HUES6 (cell line): Measurements from ENCODE around the gene DHX35.

ENCODE experiments used
- H3K27ac ChIP-seq: 2 replicates; pipeline ENCODE4 v1.7.0; 2013; ENCODE audit warnings: low read depth, mild to moderate bottlenecking, low read length, inconsistent platforms
- H3K27me3 ChIP-seq: 2 replicates; pipeline ENCODE4 v1.6.1; 2013; ENCODE audit warnings: low read length; ENCODE audit not compliant: control insufficient read depth, insufficient read depth
- H3K36me3 ChIP-seq: 2 replicates; pipeline ENCODE4 v1.6.1; 2013; ENCODE audit warnings: low read length; ENCODE audit not compliant: control insufficient read depth, insufficient read depth
- H3K4me1 ChIP-seq: 2 replicates; pipeline ENCODE4 v1.6.1; 2013; ENCODE audit warnings: low read length; ENCODE audit not compliant: control insufficient read depth, insufficient read depth
- H3K4me3 ChIP-seq: 2 replicates; pipeline ENCODE4 v1.5.1; 2013; ENCODE audit warnings: low read depth, low read length
- H3K9ac ChIP-seq: one replicate; pipeline ENCODE4 v1.6.1; 2013; ENCODE audit warnings: mild to moderate bottlenecking, low read length
- H3K9me3 ChIP-seq: 2 replicates; pipeline ENCODE4 v1.6.1; 2013; ENCODE audit warnings: low read depth, low read length; ENCODE audit not compliant: control insufficient read depth, insufficient read depth

The DHX35 gene

DNA sequence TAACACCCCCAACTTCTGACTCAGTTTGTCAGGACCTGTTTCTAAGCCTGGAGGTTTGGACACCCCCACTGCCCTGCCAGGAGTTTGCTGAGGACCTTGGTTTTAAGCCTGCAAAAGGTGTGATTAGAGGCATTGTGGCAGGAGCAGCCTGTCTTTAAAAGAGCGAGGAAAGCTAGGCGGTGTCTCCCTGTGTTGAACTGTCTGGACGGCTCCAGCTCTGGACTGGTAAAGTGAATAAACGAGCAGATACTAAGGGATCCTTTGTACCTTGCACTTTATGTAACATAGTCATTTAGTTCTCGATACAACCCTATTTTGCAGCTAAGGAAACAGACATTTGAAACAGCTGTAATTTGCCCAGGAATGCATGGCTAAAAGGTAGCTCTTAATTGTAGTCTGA is 21.5 kb upstream of the DHX35 start:
- H3K4me1 ChIP-seq = peaks cover 12% of the 10 kb centered on the region; the same call in 1 of the 2 replicates
- no peaks in the 10 kb centered on the region for H3K27me3 ChIP-seq
- H3K9ac ChIP-seq = no peak overlapping the region
- no peak overlapping the region for H3K27ac ChIP-seq
- H3K9me3 ChIP-seq = no peaks in the 10 kb centered on the region
- no peak overlapping the region for H3K4me3 ChIP-seq
- peaks cover 82% of the 10 kb centered on the region for H3K36me3 ChIP-seq

DNA sequence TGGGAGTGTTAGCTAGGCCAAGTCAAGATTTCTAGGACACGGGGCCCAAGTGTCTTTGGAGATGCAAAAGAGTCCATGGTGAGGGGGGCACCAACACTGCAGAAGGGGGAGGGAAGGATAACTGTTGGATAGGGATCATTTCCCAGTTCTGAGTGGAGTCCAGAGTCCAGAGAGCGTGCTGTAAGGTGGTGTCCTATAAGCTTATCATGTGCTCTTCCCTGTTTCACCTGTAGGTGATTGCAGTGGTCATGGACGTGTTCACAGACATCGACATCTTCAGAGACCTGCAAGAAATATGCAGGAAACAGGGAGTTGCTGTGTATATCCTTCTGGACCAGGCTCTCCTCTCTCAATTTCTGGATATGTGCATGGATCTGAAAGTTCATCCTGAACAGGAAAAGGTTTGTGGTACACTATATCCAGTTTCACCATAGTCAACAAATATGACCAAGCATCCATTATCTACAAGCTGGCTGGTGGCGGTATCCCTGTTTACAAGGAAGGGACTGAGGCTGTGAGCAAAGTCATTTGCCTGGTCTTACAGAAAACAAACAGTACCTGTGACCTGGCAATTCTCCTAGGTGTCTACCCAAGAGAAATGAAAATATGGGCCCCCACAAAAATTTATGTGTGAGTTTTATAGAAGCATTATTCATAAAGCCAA is 20.3 kb upstream of the DHX35 start:
- Histone ChIP-seq H3K9me3 (no peaks in the 10 kb centered on the region), H3K4me3 (no peak overlapping the region), H3K27ac (no peak overlapping the region), H3K27me3 (no peaks in the 10 kb centered on the region), H3K4me1 (peaks cover 5% of the 10 kb centered on the region; the same call in 1 of the 2 replicates), H3K36me3 (peaks cover 79% of the 10 kb centered on the region), H3K9ac (no peak overlapping the region)

- peaks cover 86% of the 10 kb centered on the region for H3K36me3 ChIP-seq
- no peaks in the 10 kb centered on the region for H3K9me3 ChIP-seq
- H3K4me1 ChIP-seq = no peaks in the 10 kb centered on the region
- no peak overlapping the region for H3K9ac ChIP-seq
- no peak overlapping the region for H3K27ac ChIP-seq
- no peak overlapping the region for H3K4me3 ChIP-seq
- no peaks in the 10 kb centered on the region for H3K27me3 ChIP-seq
These were observed 17.1 kb upstream of the DHX35 start for GRCh38 chr20:38945012-38945411.

GRCh38 chr20:38946836-38947235 is 15.3 kb upstream of the DHX35 start:
- H3K9ac ChIP-seq = no peak overlapping the region
- H3K27ac ChIP-seq = no peak overlapping the region
- H3K27me3 ChIP-seq = no peaks in the 10 kb centered on the region
- no peak overlapping the region for H3K4me3 ChIP-seq
- no peaks in the 10 kb centered on the region for H3K4me1 ChIP-seq
- H3K9me3 ChIP-seq = no peaks in the 10 kb centered on the region
- peaks cover 86% of the 10 kb centered on the region for H3K36me3 ChIP-seq

- no peaks in the 10 kb centered on the region for H3K27me3 ChIP-seq
- no peak overlapping the region for H3K27ac ChIP-seq
- H3K4me1 ChIP-seq = no peaks in the 10 kb centered on the region
- peaks cover 86% of the 10 kb centered on the region for H3K36me3 ChIP-seq
- H3K4me3 ChIP-seq = no peak overlapping the region
- H3K9ac ChIP-seq = no peak overlapping the region
- no peaks in the 10 kb centered on the region for H3K9me3 ChIP-seq
These were observed 14.2 kb upstream of the DHX35 start for GRCh38 chr20:38947931-38948362.

GRCh38 chr20:38950254-38950653 is 11.9 kb upstream of the DHX35 start:
- Histone ChIP-seq H3K9ac (no peak overlapping the region), H3K27ac (no peak overlapping the region), H3K36me3 (peaks cover 82% of the 10 kb centered on the region)

DNA sequence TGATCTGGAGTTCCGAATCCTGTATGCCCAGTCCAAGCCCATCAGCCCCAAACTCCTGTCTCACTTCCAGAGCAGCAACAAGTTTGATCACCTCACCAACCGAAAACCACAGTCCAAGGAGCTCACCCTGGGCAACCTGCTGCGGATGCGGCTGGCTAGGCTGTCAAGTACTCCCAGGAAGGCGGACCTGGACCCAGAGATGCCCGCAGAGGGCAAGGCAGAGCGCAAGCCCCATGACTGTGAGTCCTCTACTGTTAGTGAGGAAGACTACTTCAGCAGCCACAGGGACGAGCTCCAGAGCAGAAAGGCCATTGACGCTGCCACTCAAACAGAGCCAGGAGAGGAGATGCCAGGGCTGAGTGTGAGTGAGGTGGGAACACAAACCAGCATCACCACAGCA is 10.5 kb upstream of the DHX35 start:
- H3K27me3 ChIP-seq = no peaks in the 10 kb centered on the region
- H3K4me3 ChIP-seq = no peak overlapping the region
- H3K4me1 ChIP-seq = no peaks in the 10 kb centered on the region
- no peak overlapping the region for H3K27ac ChIP-seq
- no peaks in the 10 kb centered on the region for H3K9me3 ChIP-seq
- H3K9ac ChIP-seq = no peak overlapping the region
- H3K36me3 ChIP-seq = peaks cover 76% of the 10 kb centered on the region

More at GRCh38 chr20:38950254-38950653, 11.9 kb upstream of the DHX35 start:
- Histone ChIP-seq H3K4me3 (no peak overlapping the region), H3K4me1 (no peaks in the 10 kb centered on the region), H3K9me3 (no peaks in the 10 kb centered on the region), H3K27me3 (no peaks in the 10 kb centered on the region)

DNA sequence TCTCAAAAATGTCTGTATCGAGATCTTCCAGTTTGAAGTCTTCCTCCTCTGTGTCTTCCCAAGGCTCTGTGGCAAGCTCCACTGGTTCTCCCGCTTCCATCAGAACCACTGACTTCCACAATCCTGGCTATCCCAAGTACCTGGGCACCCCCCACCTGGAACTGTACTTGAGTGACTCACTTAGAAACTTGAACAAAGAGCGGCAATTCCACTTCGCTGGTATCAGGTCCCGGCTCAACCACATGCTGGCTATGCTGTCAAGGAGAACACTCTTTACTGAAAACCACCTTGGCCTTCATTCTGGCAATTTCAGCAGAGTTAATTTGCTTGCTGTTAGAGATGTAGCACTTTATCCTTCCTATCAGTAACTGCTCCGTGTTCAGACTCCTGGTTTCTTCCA is 10.0 kb upstream of the DHX35 start:
- H3K4me3 ChIP-seq = no peak overlapping the region
- H3K27ac ChIP-seq = no peak overlapping the region
- no peak overlapping the region for H3K9ac ChIP-seq
- H3K36me3 ChIP-seq = peaks cover 71% of the 10 kb centered on the region
- H3K27me3 ChIP-seq = no peaks in the 10 kb centered on the region
- no peaks in the 10 kb centered on the region for H3K4me1 ChIP-seq
- H3K9me3 ChIP-seq = no peaks in the 10 kb centered on the region

- Histone ChIP-seq H3K36me3 (peaks cover 54% of the 10 kb centered on the region), H3K27me3 (no peaks in the 10 kb centered on the region), H3K4me1 (no peaks in the 10 kb centered on the region)
These were observed 8.4 kb upstream of the DHX35 start for GRCh38 chr20:38953630-38954340.

GRCh38 chr20:38957235-38957876 is 4.8 kb upstream of the DHX35 start:
- H3K27ac ChIP-seq = no peak overlapping the region
- no peaks in the 10 kb centered on the region for H3K9me3 ChIP-seq
- H3K36me3 ChIP-seq = peaks cover 19% of the 10 kb centered on the region
- no peak overlapping the region for H3K9ac ChIP-seq
- no peaks in the 10 kb centered on the region; the same call in 1 of the 2 replicates for H3K4me1 ChIP-seq
- H3K27me3 ChIP-seq = no peaks in the 10 kb centered on the region
- no peak overlapping the region for H3K4me3 ChIP-seq

More at GRCh38 chr20:38953630-38954340, 8.4 kb upstream of the DHX35 start:
- H3K9me3 ChIP-seq = no peaks in the 10 kb centered on the region
- H3K27ac ChIP-seq = no peak overlapping the region
- H3K9ac ChIP-seq = no peak overlapping the region
- H3K4me3 ChIP-seq = no peak overlapping the region

DNA sequence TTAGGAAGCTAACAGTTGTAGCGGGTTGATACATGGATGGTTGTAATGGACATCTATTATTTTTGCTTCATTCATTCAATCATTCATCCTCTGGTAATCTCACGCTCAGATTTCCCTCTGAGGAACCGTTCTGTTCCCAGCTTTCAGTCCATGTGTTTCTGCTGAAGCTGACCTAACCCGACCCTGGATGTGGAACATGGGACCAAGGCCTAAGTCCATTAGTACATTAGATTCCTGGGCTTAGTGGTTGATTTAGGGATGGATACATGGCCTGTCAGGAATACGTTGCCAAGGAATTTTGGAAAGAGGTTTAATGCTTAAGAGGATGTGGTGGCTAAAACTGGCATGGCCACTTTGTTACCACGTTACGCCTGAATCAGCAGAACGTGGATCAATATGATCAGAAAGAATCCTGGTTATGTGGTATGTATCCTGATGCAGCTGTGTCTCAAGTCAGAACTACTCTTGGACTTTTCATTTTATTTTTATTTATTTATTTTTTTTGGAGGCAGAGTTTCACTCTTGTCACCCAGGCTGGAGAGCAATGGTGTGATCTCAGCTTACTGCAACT is 4.1 kb upstream of the DHX35 start:
- H3K27me3 ChIP-seq = no peaks in the 10 kb centered on the region
- H3K36me3 ChIP-seq = peaks cover 12% of the 10 kb centered on the region
- no peaks in the 10 kb centered on the region for H3K9me3 ChIP-seq
- H3K4me1 ChIP-seq = no peaks in the 10 kb centered on the region; the same call in 1 of the 2 replicates
- H3K4me3 ChIP-seq = no peak overlapping the region
- no peak overlapping the region for H3K27ac ChIP-seq
- H3K9ac ChIP-seq = no peak overlapping the region
